Measurements from ENCODE around the gene CELF5.
A peak's percentile ranks its signal among the peaks of the same experiment; 100 is the strongest.

CELF5 gene

GRCh38 chr19:3224346-3225168 is at the start of gene CELF5:
Gene CELF5 (plus strand): TSS chr19:3224661. CDS start chr19:3224740, 79 bp downstream.
- peak; percentile 30 for DNase-seq

- no peak for DNase-seq
Observed at GRCh38 chr19:3175781-3176714, 48.4 kb upstream of the CELF5 start.

- DNase-seq = no peak
Observed at GRCh38 chr19:3176715-3177501, 47.6 kb upstream of the CELF5 start.

- DNase-seq = no peak
Observed at GRCh38 chr19:3178377-3178972, 46.0 kb upstream of the CELF5 start, which contains the start of gene S1PR4. Gene S1PR4 (plus strand): TSS chr19:3178769. CDS start chr19:3178793, 24 bp downstream.

- no peak for DNase-seq
Observed at GRCh38 chr19:3178973-3179738, 45.3 kb upstream of the CELF5 start.

- DNase-seq = no peak
Observed at GRCh38 chr19:3179739-3180293, 44.6 kb upstream of the CELF5 start.

GRCh38 chr19:3183721-3184641 is 40.5 kb upstream of the CELF5 start:
- no peak for DNase-seq

- peak; percentile 96 for DNase-seq
Observed at GRCh38 chr19:3184847-3185460, 39.5 kb upstream of the CELF5 start.

- peak; percentile 99 for DNase-seq
Observed at GRCh38 chr19:3185461-3186159, 38.9 kb upstream of the CELF5 start, which contains the start of gene NCLN. Gene NCLN (plus strand): TSS chr19:3185930. CDS start chr19:3186031, 101 bp downstream.

GRCh38 chr19:3186160-3186688 is 38.2 kb upstream of the CELF5 start:
- DNase-seq = peak; percentile 12

- DNase-seq = no peak
Observed at GRCh38 chr19:3186891-3187661, 37.4 kb upstream of the CELF5 start.

GRCh38 chr19:3187662-3188511 is 36.6 kb upstream of the CELF5 start:
- no peak for DNase-seq

GRCh38 chr19:3188627-3189596 is 35.5 kb upstream of the CELF5 start:
- no peak for DNase-seq

- DNase-seq = no peak
Observed at GRCh38 chr19:3189702-3190469, 34.6 kb upstream of the CELF5 start.

GRCh38 chr19:3190470-3190770 is 34.0 kb upstream of the CELF5 start:
- no peak for DNase-seq

All from retina (tissue), 1 donor.